Omental fat pad (tissue), 4 donors: ENCODE measurements around the gene CPLX3. TPM values are rescaled to one million over a fixed set of nuclear protein-coding genes. Genes with fewer than 3 reads are reported as not detected.

ENCODE experiments used
- ATAC-seq: fragments of 150-250 bp; one replicate; pipeline ENCODE4 v1.9.1; 2016; ENCODE audit warnings: mild to moderate bottlenecking, moderate library complexity; ENCODE audit not compliant: low FRiP score
- DNase-seq: peaks from one replicate; pipeline ENCODE4 v3.0.0-alpha.2; 2019; ENCODE audit warnings: low spot score
- CTCF ChIP-seq, 3 donors: fragments of 450-650 bp; IDR thresholded peaks; one replicate each; pipeline ENCODE4 v1.5.1; 2016 to 2017; ENCODE audit warnings: antibody characterized with exemption in 3 of 3, mild to moderate bottlenecking in 3 of 3, moderate library complexity in 2 of 3
- total RNA-seq, 4 donors: library from RNA; depleted of rRNA; stranded (reverse); fragments of >200 nt; gene quantifications; one replicate each; pipeline ENCODE4 v1.1.0, GENCODE V29; 2016

Gene CPLX3
- total RNA-seq, 4 donors from 2014 or later: not detected

GRCh38 chr15:74794248-74794969 is 32.0 kb upstream of the CPLX3 start:
- TF ChIP-seq CTCF (IDR thresholded peaks at IDR 0.05): no peak
- DNase-seq (no peak), ATAC-seq (no peak)

DNA sequence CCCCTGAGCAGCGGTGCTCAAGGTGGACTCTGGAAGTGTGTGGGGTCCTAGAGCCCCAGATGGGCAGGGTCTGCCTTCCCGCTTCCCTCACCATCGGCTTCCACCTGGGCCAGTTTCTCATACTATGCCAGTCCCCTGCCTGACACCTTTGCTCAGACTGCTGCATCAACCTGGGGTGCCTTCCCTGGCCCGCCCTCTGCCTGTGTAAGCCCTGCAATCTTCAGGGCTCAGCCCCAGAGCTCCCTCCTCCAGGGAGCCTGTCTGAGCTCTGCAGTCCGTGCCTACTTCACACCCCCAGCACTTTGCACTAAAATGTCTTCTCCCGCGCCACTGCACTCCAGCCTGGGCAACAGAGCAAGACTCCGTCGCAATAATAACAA is 31.5 kb upstream of the CPLX3 start:
- TF ChIP-seq CTCF (IDR thresholded peaks at IDR 0.05): no peak
- DNase-seq (no peak), ATAC-seq (no peak)

- no peak for TF ChIP-seq CTCF (IDR thresholded peaks at IDR 0.05)
Observed at GRCh38 chr15:74795966-74796625, 30.3 kb upstream of the CPLX3 start.

DNA sequence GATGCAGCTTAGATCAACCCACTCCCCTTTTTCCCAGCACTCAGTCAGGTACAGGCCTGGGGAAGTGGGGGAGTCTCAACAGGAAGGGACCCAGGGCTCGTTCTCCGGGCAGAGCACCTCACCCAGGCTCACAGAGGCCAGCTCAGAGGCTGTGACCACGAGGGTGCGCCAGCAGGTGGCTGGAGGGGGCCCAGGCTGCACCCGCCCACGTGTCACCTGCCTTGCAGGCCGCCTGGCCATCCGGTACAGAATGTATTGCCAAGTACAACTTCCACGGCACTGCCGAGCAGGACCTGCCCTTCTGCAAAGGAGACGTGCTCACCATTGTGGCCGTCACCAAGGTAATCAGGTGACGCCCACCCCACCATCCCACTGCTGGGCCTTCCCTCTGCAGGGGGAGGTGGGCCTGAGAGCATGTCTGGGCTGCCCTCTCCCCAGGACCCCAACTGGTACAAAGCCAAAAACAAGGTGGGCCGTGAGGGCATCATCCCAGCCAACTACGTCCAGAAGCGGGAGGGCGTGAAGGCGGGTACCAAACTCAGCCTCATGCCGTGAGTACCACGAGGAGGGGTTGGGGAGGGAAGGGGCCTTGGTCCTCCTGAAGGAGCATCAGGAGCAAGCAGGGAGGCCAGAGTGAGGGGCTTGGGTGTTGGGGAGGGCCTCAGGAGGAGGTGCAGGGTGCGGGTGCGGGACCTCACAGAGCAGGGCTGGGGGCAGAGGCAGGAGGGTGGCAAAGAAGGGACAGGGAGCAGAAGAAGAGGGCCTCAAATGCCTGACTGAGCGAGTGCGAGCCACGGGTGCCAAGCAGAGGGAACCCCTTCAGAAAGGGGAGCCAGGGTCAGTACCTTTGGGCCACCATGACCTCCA is 27.8 kb upstream of the CPLX3 start:
- ATAC-seq: no peak
- DNase-seq: no peak
- no peak for TF ChIP-seq CTCF (IDR thresholded peaks at IDR 0.05)

More at GRCh38 chr15:74795966-74796625, 30.3 kb upstream of the CPLX3 start:
- DNase-seq (no peak), ATAC-seq (no peak)

DNA sequence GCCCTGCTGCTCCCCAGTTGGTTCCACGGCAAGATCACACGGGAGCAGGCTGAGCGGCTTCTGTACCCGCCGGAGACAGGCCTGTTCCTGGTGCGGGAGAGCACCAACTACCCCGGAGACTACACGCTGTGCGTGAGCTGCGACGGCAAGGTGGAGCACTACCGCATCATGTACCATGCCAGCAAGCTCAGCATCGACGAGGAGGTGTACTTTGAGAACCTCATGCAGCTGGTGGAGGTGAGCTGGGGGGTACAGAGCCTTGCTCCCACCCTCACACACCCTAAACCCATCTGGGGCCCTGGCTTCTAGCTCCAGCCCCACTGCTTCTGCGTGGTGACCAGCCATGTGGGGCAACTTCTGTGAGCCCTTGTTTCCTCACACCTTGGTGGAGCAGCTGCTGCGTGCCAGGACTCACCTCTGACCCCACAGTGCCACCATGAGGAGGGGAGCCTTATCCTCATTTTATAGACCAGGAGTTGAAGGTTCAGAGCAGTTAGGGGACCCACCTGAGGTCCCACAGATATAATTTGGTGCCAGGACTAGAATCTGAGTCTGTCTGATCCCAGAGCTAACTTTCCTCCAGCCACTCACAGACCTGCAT is 27.1 kb upstream of the CPLX3 start:
- DNase-seq (no peak), ATAC-seq (no peak)
- no peak for TF ChIP-seq CTCF (IDR thresholded peaks at IDR 0.05)

DNA sequence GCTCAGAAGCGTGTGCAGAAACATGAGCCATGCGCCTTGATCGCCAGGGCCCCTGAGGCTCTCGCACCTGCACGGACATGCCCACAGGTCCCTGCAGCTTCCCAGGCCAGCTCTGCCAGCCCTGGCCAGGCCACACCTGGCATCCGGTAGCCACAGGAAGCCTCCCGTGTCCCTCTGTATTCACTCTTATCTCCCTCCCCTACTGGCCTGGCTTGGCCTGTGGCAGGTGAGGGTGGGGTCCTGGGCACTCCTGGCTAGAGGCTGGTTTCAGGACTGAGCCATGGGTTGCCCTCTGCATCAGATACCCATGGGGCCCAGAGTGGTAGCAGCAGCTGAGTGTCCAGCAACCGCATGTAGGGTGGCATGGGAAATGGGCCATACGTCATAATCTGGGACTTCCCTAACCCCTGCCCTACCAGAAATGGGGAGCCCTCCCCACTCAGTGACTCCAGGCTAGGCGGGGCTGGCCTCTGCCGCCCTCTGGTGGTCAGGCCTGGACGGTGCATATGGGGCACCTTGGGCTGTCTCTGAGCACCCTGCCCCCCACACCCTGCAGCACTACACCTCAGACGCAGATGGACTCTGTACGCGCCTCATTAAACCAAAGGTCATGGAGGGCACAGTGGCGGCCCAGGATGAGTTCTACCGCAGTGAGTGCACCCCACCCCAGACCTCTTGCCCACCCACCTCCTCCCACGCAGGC is 26.4 kb upstream of the CPLX3 start:
- peak; percentile 60 for DNase-seq
- peak; percentile 83 for ATAC-seq

More for the DNA sequence above, 26.4 kb upstream of the CPLX3 start:
- TF ChIP-seq CTCF (IDR thresholded peaks at IDR 0.05): peak in 1 of 3 donors; percentile 63
